ENCODE measurements around the gene CABCOCO1.

Gene CABCOCO1

DNA sequence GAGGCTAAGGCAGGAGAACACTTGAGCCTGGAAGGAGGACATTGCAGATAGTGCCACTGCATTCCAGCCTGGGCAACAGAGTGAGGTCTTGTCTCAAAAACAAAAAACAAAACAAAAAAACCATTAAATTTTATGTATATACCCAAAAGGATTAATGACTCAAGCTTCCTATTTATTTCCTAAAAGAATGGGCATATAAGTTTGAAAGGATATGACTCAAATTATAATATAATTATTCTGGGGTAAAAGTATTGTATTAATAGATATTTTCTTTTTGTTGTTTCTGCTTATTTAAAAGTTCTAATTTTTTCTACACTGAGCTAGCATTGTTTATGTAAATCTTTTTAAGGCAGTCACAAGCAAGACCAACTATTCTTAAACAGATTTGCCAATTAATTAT, 42.2 kb upstream of the CABCOCO1 start:
- TF ChIP-seq, protein P1, sequence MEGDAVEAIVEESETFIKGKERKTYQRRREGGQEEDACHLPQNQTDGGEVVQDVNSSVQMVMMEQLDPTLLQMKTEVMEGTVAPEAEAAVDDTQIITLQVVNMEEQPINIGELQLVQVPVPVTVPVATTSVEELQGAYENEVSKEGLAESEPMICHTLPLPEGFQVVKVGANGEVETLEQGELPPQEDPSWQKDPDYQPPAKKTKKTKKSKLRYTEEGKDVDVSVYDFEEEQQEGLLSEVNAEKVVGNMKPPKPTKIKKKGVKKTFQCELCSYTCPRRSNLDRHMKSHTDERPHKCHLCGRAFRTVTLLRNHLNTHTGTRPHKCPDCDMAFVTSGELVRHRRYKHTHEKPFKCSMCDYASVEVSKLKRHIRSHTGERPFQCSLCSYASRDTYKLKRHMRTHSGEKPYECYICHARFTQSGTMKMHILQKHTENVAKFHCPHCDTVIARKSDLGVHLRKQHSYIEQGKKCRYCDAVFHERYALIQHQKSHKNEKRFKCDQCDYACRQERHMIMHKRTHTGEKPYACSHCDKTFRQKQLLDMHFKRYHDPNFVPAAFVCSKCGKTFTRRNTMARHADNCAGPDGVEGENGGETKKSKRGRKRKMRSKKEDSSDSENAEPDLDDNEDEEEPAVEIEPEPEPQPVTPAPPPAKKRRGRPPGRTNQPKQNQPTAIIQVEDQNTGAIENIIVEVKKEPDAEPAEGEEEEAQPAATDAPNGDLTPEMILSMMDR (IDR thresholded peaks at IDR 0.05; ENCODE audit: control extremely low read depth, extremely low read depth, low read depth, missing control alignments) = no peak
- DNase-seq (ENCODE audit: extremely low spot score) = no peak
- ChIA-PET CTCF (no interaction called here), POLR2A (no interaction called here)

DNA sequence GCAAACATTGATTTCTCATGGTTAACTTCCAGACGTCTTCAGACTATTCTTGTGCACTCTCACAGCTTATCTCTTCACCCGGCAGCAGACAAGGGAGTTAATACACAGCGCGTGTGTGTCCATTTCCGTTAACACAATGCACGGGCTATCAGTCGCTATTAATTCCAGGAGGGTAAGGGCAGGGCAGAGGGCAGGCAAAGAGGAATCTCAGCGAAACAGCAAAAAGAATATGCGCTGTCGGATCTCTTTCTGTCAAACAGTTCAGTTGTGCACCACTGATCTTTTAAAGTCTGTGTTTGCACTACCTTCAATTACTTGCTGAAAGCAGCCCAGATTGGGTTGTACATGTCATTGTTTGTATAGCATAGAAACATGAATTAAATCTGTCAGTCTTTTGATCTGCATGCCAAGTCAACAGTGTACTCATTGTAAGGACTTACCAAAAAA, 41.1 kb upstream of the CABCOCO1 start:
- CTCF ChIA-PET = interaction anchor here (1.2 kb wide), 1 partner anchor 10 kb away, joined by 3 read pairs; no protein-coding TSS in a partner anchor
- DNase-seq (ENCODE audit: extremely low spot score) = no peak
- POLR2A ChIA-PET = no interaction called here
- TF ChIP-seq, protein P1 (IDR thresholded peaks at IDR 0.05; ENCODE audit: control extremely low read depth, extremely low read depth, low read depth, missing control alignments) = no peak

DNA sequence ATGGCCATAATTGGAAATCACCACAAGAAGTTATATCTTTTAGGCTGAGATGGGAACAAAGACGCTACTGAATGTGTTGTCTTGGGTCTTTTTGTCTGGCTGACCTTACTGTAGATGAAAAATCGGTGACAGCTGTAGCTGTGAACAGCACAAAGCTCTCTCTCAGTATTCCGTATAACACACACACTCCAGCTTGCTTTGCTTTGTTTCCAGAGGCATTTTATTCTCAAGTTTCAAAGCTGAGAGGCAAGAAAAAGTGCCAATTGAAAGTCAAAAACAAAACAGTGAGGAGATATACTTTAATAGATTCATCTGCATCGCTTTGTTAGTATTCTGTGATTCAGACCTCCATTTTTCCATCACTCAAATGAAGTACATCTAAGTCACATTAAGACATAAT, 39.6 kb upstream of the CABCOCO1 start:
- ChIA-PET CTCF (interaction anchor here (1.0 kb wide), 1 partner anchor 10 kb away, joined by 3 read pairs; no protein-coding TSS in a partner anchor), POLR2A (no interaction called here)
- TF ChIP-seq, protein P1 (IDR thresholded peaks at IDR 0.05; ENCODE audit: control extremely low read depth, extremely low read depth, low read depth, missing control alignments) = no peak
- no peak for DNase-seq (ENCODE audit: extremely low spot score)

DNA sequence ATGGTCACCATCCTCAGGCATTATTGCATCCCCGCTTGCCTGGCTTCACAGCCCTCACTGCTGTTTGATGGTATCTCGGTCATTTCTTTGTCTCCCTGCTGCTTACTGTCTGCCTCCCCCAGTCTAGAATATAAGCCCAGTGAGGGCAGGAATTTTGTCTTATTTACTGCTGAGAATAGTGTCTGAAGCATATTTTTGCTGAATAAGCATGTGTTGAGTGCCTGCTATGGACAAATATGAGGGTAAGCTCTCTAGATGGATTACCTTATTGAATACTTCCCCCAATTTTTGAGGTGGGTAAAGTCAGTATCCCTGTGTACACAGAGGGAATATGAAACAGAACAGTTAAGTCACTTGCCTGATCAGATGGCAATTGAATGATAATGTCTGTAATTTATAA, 36.5 kb upstream of the CABCOCO1 start:
- DNase-seq (ENCODE audit: extremely low spot score) = no peak
- ChIA-PET POLR2A (no interaction called here), CTCF (no interaction called here)
- TF ChIP-seq, protein P1 (IDR thresholded peaks at IDR 0.05; ENCODE audit: control extremely low read depth, extremely low read depth, low read depth, missing control alignments) = no peak

DNA sequence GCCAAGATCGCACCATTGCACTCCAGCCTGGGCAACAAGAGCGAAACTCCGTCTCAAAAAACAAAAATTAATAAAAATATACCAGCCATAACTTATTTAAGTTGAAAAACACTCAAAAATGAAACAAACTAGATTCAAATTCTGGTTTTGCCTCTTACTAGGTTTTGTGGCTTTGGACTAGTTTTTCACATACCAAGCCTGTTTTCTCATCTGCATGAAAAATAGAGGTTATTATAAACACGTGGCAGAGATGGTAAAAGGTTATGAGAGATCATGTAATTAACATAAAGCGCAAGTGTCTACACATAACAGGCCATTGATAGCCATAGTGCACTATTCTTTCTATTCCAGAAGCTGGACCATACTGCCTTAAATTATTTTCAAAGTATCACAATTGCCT, 35.5 kb upstream of the CABCOCO1 start:
- no peak for DNase-seq (ENCODE audit: extremely low spot score)
- CTCF ChIA-PET = no interaction called here
- TF ChIP-seq, protein P1 (IDR thresholded peaks at IDR 0.05; ENCODE audit: control extremely low read depth, extremely low read depth, low read depth, missing control alignments) = no peak
- POLR2A ChIA-PET = no interaction called here

DNA sequence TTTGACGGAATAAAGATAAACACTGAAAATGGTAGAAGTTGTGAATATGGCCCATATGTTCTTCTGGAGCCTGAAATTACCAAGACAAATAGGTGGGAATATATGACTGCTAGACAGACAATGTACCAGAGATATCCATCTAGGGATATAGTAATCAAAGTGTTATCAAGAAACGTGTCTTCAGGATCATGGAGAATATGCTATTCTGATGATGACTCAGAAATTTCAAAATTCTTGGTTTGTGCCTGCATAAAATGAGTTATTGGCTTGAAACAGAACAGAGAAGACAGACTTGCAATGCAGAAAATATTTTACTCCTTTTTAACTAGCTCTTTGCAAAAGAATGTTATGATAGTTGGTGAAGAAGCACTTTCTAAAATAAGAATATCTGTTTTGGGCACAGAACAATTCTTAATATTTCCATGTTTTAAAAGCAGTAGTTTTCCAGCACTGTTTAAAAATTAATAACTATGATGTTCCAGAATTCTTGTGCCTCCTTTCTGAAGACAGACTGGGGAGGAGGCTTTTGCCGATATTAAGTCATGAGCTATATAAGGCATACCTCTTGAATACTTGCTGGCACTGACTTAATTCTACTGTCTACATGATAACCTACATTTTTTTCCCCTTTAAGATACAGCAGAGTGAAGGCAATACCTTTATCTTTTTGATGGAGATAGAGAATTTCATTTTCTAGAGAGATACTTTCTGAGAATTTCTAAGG, 34.4 kb upstream of the CABCOCO1 start:
- TF ChIP-seq, protein P1 (IDR thresholded peaks at IDR 0.05; ENCODE audit: control extremely low read depth, extremely low read depth, low read depth, missing control alignments) = no peak
- DNase-seq (ENCODE audit: extremely low spot score) = no peak
- CTCF ChIA-PET = no interaction called here
- POLR2A ChIA-PET = no interaction called here

Measured in GM10248 (cell line).